ENCODE measurements around the gene CHCHD1.

DNA sequence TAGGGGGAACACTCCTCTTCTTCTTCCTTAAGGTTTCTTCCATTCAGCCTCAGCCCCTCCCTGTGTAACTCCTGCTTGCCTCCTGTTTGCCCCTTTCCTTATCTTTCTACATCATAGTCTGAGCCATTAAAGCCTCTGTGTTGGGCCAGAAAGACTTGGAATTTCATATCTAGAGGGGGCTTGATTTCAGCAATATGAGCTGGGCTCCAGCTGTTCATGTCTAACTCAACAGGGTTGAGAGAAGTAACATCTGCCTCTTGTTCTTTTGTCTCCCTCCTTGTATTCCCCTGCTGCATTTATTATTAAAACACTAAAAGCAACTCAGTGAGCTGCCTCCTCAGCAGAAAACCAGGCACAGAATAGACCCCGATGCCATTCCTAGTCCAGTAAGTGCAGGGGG, 20.1 kb upstream of the CHCHD1 start:
- no peak for TF ChIP-seq CTCF (conservative IDR thresholded peaks at IDR 0.05; ENCODE audit: low read depth, low read length)
- no peak for TF ChIP-seq EZH2 (IDR thresholded peaks at IDR 0.05; ENCODE audit: low read length, unreplicated experiment)

Measured in PC-3 (cell line).